ENCODE results near the gene EFCAB8.

Gene EFCAB8

GRCh38 chr20:32911355-32911754 is 52.6 kb downstream of the EFCAB8 start:
- Histone ChIP-seq H3K4me1 (ENCODE audit: control insufficient read depth in 2 of 2, insufficient read depth in 1 of 2, low read depth in 1 of 2, low read length in 2 of 2) (peaks cover 0 to 1% of the 10 kb centered on the region in 2 donors), H2BK12ac (ENCODE audit: low read length) (no peak overlapping the region), H3K14ac (ENCODE audit: low read length) (no peak overlapping the region), H3K23ac (ENCODE audit: low read depth, low read length, poor library complexity) (no peak overlapping the region), H3K36me3 (replicated peaks in 1 of 2; ENCODE audit: control insufficient read depth in 2 of 2, insufficient read depth in 2 of 2, low read length in 2 of 2) (no peaks in the 10 kb centered on the region), H3K27ac (replicated peaks; ENCODE audit: low read length) (no peak overlapping the region), H3K4me3 (ENCODE audit: low read length in 2 of 2) (no peak overlapping the region), H3K18ac (ENCODE audit: low read length) (no peak overlapping the region), H2AFZ (ENCODE audit: low read length) (no peak overlapping the region), H3K4ac (ENCODE audit: low read length) (no peak overlapping the region), H3K27me3 (ENCODE audit: control insufficient read depth in 3 of 3, insufficient read depth in 3 of 3, low read depth in 1 of 3, low read length in 3 of 3) (peaks cover 0 to 2% (median 0%) of the 10 kb centered on the region in 3 experiments), H3K79me1 (ENCODE audit: low read depth, low read length) (no peaks in the 10 kb centered on the region), H3K9me3 (replicated peaks in 1 of 2; ENCODE audit: control insufficient read depth in 2 of 2, insufficient read depth in 1 of 2, low read depth in 1 of 2, low read length in 2 of 2) (peaks cover 0 to 2% of the 10 kb centered on the region in 2 donors), H4K91ac (ENCODE audit: low read depth, low read length, poor library complexity) (no peak overlapping the region), H2BK120ac (ENCODE audit: low read depth, low read length) (no peak overlapping the region), H2AK5ac (ENCODE audit: low read depth, low read length) (no peak overlapping the region), H4K8ac (ENCODE audit: low read depth, low read length) (no peak overlapping the region), H3K4me2 (ENCODE audit: insufficient read depth, low read length, poor library complexity, severe bottlenecking) (no peak overlapping the region), H3K9ac (ENCODE audit: low read depth, low read length, poor library complexity) (no peak overlapping the region), H2BK5ac (ENCODE audit: low read length) (no peak overlapping the region), H2BK15ac (ENCODE audit: low read length) (no peak overlapping the region)
- no peak for DNase-seq (ENCODE audit: low spot score)
- WGBS, 2 donors (ENCODE audit: extremely low coverage in 2 of 2, insufficient read length in 2 of 2, insufficient replicate concordance in 1 of 2): no CpG with 5 or more reads among the region's 13 CpGs

- Histone ChIP-seq H2BK15ac (ENCODE audit: low read length) (no peak overlapping the region), H3K36me3 (replicated peaks in 1 of 2; ENCODE audit: control insufficient read depth in 2 of 2, insufficient read depth in 2 of 2, low read length in 2 of 2) (no peaks in the 10 kb centered on the region), H3K4me3 (ENCODE audit: low read length in 2 of 2) (no peak overlapping the region), H2BK12ac (ENCODE audit: low read length) (no peak overlapping the region), H3K27ac (replicated peaks; ENCODE audit: low read length) (no peak overlapping the region), H2AFZ (ENCODE audit: low read length) (no peak overlapping the region), H3K4me2 (ENCODE audit: insufficient read depth, low read length, poor library complexity, severe bottlenecking) (no peak overlapping the region), H4K91ac (ENCODE audit: low read depth, low read length, poor library complexity) (no peak overlapping the region), H2AK5ac (ENCODE audit: low read depth, low read length) (no peak overlapping the region), H3K27me3 (ENCODE audit: control insufficient read depth in 3 of 3, insufficient read depth in 3 of 3, low read depth in 1 of 3, low read length in 3 of 3) (peaks cover 0 to 2% (median 0%) of the 10 kb centered on the region in 3 experiments), H2BK120ac (ENCODE audit: low read depth, low read length) (no peak overlapping the region), H3K4ac (ENCODE audit: low read length) (no peak overlapping the region), H3K18ac (ENCODE audit: low read length) (no peak overlapping the region), H3K14ac (ENCODE audit: low read length) (no peak overlapping the region), H3K23ac (ENCODE audit: low read depth, low read length, poor library complexity) (no peak overlapping the region), H2BK5ac (ENCODE audit: low read length) (no peak overlapping the region), H3K4me1 (ENCODE audit: control insufficient read depth in 2 of 2, insufficient read depth in 1 of 2, low read depth in 1 of 2, low read length in 2 of 2) (peaks cover 0 to 1% of the 10 kb centered on the region in 2 donors), H3K79me1 (ENCODE audit: low read depth, low read length) (no peaks in the 10 kb centered on the region), H3K9me3 (replicated peaks in 1 of 2; ENCODE audit: control insufficient read depth in 2 of 2, insufficient read depth in 1 of 2, low read depth in 1 of 2, low read length in 2 of 2) (peaks cover 0 to 4% of the 10 kb centered on the region in 2 donors), H3K9ac (ENCODE audit: low read depth, low read length, poor library complexity) (no peak overlapping the region), H4K8ac (ENCODE audit: low read depth, low read length) (no peak overlapping the region)
- WGBS, 2 donors (ENCODE audit: extremely low coverage in 2 of 2, insufficient read length in 2 of 2, insufficient replicate concordance in 1 of 2): no CpG with 5 or more reads among the region's 1 CpG
- DNase-seq (ENCODE audit: low spot score): no peak
These were observed 54.0 kb downstream of the EFCAB8 start for GRCh38 chr20:32912688-32913087.

GRCh38 chr20:32914031-32914430 is 55.3 kb downstream of the EFCAB8 start:
- Histone ChIP-seq H3K9ac (ENCODE audit: low read depth, low read length, poor library complexity) (no peak overlapping the region), H2BK15ac (ENCODE audit: low read length) (no peak overlapping the region), H3K4me3 (ENCODE audit: low read length in 2 of 2) (no peak overlapping the region), H3K9me3 (replicated peaks in 1 of 2; ENCODE audit: control insufficient read depth in 2 of 2, insufficient read depth in 1 of 2, low read depth in 1 of 2, low read length in 2 of 2) (peaks cover 0 to 4% of the 10 kb centered on the region in 2 donors), H3K79me1 (ENCODE audit: low read depth, low read length) (no peaks in the 10 kb centered on the region), H3K4me1 (ENCODE audit: control insufficient read depth in 2 of 2, insufficient read depth in 1 of 2, low read depth in 1 of 2, low read length in 2 of 2) (peaks cover 0 to 1% of the 10 kb centered on the region in 2 donors), H4K91ac (ENCODE audit: low read depth, low read length, poor library complexity) (no peak overlapping the region), H2BK5ac (ENCODE audit: low read length) (no peak overlapping the region), H3K27me3 (ENCODE audit: control insufficient read depth in 3 of 3, insufficient read depth in 3 of 3, low read depth in 1 of 3, low read length in 3 of 3) (peaks cover 0 to 4% (median 0%) of the 10 kb centered on the region in 3 experiments), H4K8ac (ENCODE audit: low read depth, low read length) (no peak overlapping the region), H3K23ac (ENCODE audit: low read depth, low read length, poor library complexity) (no peak overlapping the region), H3K18ac (ENCODE audit: low read length) (peak overlapping the region; percentile 36), H2AK5ac (ENCODE audit: low read depth, low read length) (peak overlapping the region; percentile 21), H3K14ac (ENCODE audit: low read length) (no peak overlapping the region), H3K36me3 (replicated peaks in 1 of 2; ENCODE audit: control insufficient read depth in 2 of 2, insufficient read depth in 2 of 2, low read length in 2 of 2) (no peaks in the 10 kb centered on the region), H2BK120ac (ENCODE audit: low read depth, low read length) (no peak overlapping the region), H2BK12ac (ENCODE audit: low read length) (no peak overlapping the region), H3K27ac (replicated peaks; ENCODE audit: low read length) (no peak overlapping the region), H2AFZ (ENCODE audit: low read length) (no peak overlapping the region), H3K4ac (ENCODE audit: low read length) (no peak overlapping the region), H3K4me2 (ENCODE audit: insufficient read depth, low read length, poor library complexity, severe bottlenecking) (no peak overlapping the region)
- DNase-seq (ENCODE audit: low spot score): no peak
- WGBS, 2 donors (ENCODE audit: extremely low coverage in 2 of 2, insufficient read length in 2 of 2, insufficient replicate concordance in 1 of 2): no CpG with 5 or more reads among the region's 1 CpG

- no peak overlapping the region for H3K4ac ChIP-seq (ENCODE audit: low read length)
- H3K4me1 ChIP-seq (ENCODE audit: control insufficient read depth in 2 of 2, insufficient read depth in 1 of 2, low read depth in 1 of 2, low read length in 2 of 2): no peaks in the 10 kb centered on the region
- H3K4me2 ChIP-seq (ENCODE audit: insufficient read depth, low read length, poor library complexity, severe bottlenecking): no peak overlapping the region
- H3K9ac ChIP-seq (ENCODE audit: low read depth, low read length, poor library complexity): no peak overlapping the region
- peak overlapping the region; percentile 69 for H2BK5ac ChIP-seq (ENCODE audit: low read length)
- DNase-seq (ENCODE audit: low spot score): no peak
- no peak overlapping the region for H2AFZ ChIP-seq (ENCODE audit: low read length)
- H2BK15ac ChIP-seq (ENCODE audit: low read length): no peak overlapping the region
- H2BK120ac ChIP-seq (ENCODE audit: low read depth, low read length): no peak overlapping the region
- peaks cover 0 to 4% of the 10 kb centered on the region in 2 donors for H3K9me3 ChIP-seq (replicated peaks in 1 of 2; ENCODE audit: control insufficient read depth in 2 of 2, insufficient read depth in 1 of 2, low read depth in 1 of 2, low read length in 2 of 2)
- peak overlapping the region; percentile 61 for H2AK5ac ChIP-seq (ENCODE audit: low read depth, low read length)
- WGBS, 2 donors (ENCODE audit: extremely low coverage in 2 of 2, insufficient read length in 2 of 2, insufficient replicate concordance in 1 of 2): no CpG with 5 or more reads among the region's 9 CpGs
- H3K27ac ChIP-seq (replicated peaks; ENCODE audit: low read length): no peak overlapping the region
- peaks cover 0 to 8% (median 0%) of the 10 kb centered on the region in 3 experiments for H3K27me3 ChIP-seq (ENCODE audit: control insufficient read depth in 3 of 3, insufficient read depth in 3 of 3, low read depth in 1 of 3, low read length in 3 of 3)
- H2BK12ac ChIP-seq (ENCODE audit: low read length): no peak overlapping the region
- peak overlapping the region; percentile 22 for H3K23ac ChIP-seq (ENCODE audit: low read depth, low read length, poor library complexity)
- H3K14ac ChIP-seq (ENCODE audit: low read length): no peak overlapping the region
- H3K4me3 ChIP-seq (ENCODE audit: low read length in 2 of 2): peak overlapping the region in 1 of 2 donors; percentile 59
- H4K91ac ChIP-seq (ENCODE audit: low read depth, low read length, poor library complexity): no peak overlapping the region
- H3K18ac ChIP-seq (ENCODE audit: low read length): peak overlapping the region; percentile 49
- no peaks in the 10 kb centered on the region for H3K79me1 ChIP-seq (ENCODE audit: low read depth, low read length)
- peak overlapping the region; percentile 86 for H4K8ac ChIP-seq (ENCODE audit: low read depth, low read length)
- no peaks in the 10 kb centered on the region for H3K36me3 ChIP-seq (replicated peaks in 1 of 2; ENCODE audit: control insufficient read depth in 2 of 2, insufficient read depth in 2 of 2, low read length in 2 of 2)
These were observed 58.6 kb downstream of the EFCAB8 start for GRCh38 chr20:32917191-32917950.

All from neuronal stem cell (in vitro differentiated cells).